Keratinocyte (primary cell): Measurements from ENCODE around the gene DLGAP1. TPM values are rescaled to one million over a fixed set of nuclear protein-coding genes. Genes with fewer than 3 reads are reported as not detected.

Experiments
- DNase-seq: peaks from one replicate; pipeline ENCODE4 v3.0.0-alpha.2; 2011; ENCODE audit warnings: low read depth, missing footprints, low spot score
- FAIRE-seq: peaks from 2 replicates; lab custom pipeline; 2011; peaks lifted over from hg19 to GRCh38; lab: Jason Lieb, UNC
- H2AFZ ChIP-seq: 2 replicates; pipeline ENCODE4 v1.6.0; 2012; ENCODE audit warnings: low read length, control low read depth, inconsistent platforms; ENCODE audit not compliant: control insufficient read depth
- H3K27ac ChIP-seq: 2 replicates; pipeline ENCODE4 v1.5.1; 2011; ENCODE audit warnings: low read length; ENCODE audit not compliant: control insufficient read depth, insufficient read depth
- H3K27me3 ChIP-seq: 3 replicates; pipeline ENCODE4 v1.6.0; 2011; ENCODE audit warnings: low read length; ENCODE audit not compliant: control insufficient read depth, insufficient read depth; ENCODE audit errors: extremely low read depth
- H3K36me3 ChIP-seq, 2 experiments: 2 replicates in 1 of 2; 3 replicates in 1 of 2; pipeline ENCODE4 v1.5.1; 2011; ENCODE audit warnings: low read length in 2 of 2, mild to moderate bottlenecking in 1 of 2; ENCODE audit not compliant: control insufficient read depth in 2 of 2, insufficient read depth in 2 of 2; ENCODE audit errors: extremely low read depth in 1 of 2
- H3K4me1 ChIP-seq: 3 replicates; pipeline ENCODE4 v1.5.1; 2011; ENCODE audit warnings: low read length; ENCODE audit not compliant: control insufficient read depth, insufficient read depth; ENCODE audit errors: extremely low read depth
- H3K4me2 ChIP-seq: 3 replicates; pipeline ENCODE4 v1.6.0; 2011; ENCODE audit warnings: low read depth, low read length; ENCODE audit not compliant: control insufficient read depth, insufficient read depth; ENCODE audit errors: extremely low read depth
- H3K4me3 ChIP-seq, 3 experiments: fragments of 200-600 bp in 1 of 3; sonication (generic) in 1 of 3; 2 replicates in 2 of 3; 3 replicates in 1 of 3; pipeline ENCODE4 v1.5.1; 2011 to 2016; ENCODE audit warnings: low read length in 3 of 3, mild to moderate bottlenecking in 3 of 3, control low read depth in 2 of 3, inconsistent platforms in 1 of 3, low read depth in 1 of 3, mixed read lengths in 1 of 3, mixed run types in 1 of 3, moderate library complexity in 1 of 3; ENCODE audit not compliant: control insufficient read depth in 2 of 3, insufficient read depth in 2 of 3; ENCODE audit errors: extremely low read depth in 1 of 3
- H3K79me2 ChIP-seq: 2 replicates; pipeline ENCODE4 v1.6.0; 2012; ENCODE audit warnings: low read length; ENCODE audit not compliant: control insufficient read depth, insufficient read depth
- H3K9ac ChIP-seq: 3 replicates; pipeline ENCODE4 v1.6.0; 2011; ENCODE audit warnings: low read length; ENCODE audit not compliant: control insufficient read depth, insufficient read depth; ENCODE audit errors: extremely low read depth
- H3K9me1 ChIP-seq: 3 replicates; pipeline ENCODE4 v1.6.0; 2011; ENCODE audit warnings: low read length; ENCODE audit not compliant: control insufficient read depth, insufficient read depth; ENCODE audit errors: extremely low read depth
- H3K9me3 ChIP-seq: 2 replicates; pipeline ENCODE4 v1.5.1; 2012; ENCODE audit warnings: low read depth, low read length; ENCODE audit not compliant: control insufficient read depth
- H4K20me1 ChIP-seq: 3 replicates; pipeline ENCODE4 v1.6.0; 2011; ENCODE audit warnings: low read length; ENCODE audit not compliant: control insufficient read depth, insufficient read depth; ENCODE audit errors: extremely low read depth
- EZH2 ChIP-seq: IDR thresholded peaks from one replicate; pipeline ENCODE4 v1.6.1; 2012; ENCODE audit warnings: inconsistent platforms, mild to moderate bottlenecking, low read length, moderate library complexity
- dilution Hi-C: fragments of 300-500 bp; cut with MboI; formaldehyde crosslinking; loops from one replicate; pipeline ENCODE4 v1.7.0; 2020; ENCODE audit warnings: low sequenced_read_pairs; ENCODE audit not compliant: extremely low pct_ligation_motif_present
- polyA plus RNA-seq, 5 experiments: library from polyadenylated mRNA; depleted of rRNA in 3 of 5; stranded (reverse) in 3 of 5; stranded (forward) in 1 of 5; unstranded in 1 of 5; fragments of >200 nt; gene quantifications; 1 replicate in 1 of 5; 2 replicates in 3 of 5; 3 replicates in 1 of 5; pipeline versions ENCODE4 v1.2.1 to v1.2.3, GENCODE V29; 2011 to 2012; ENCODE audit warnings: missing spikeins in 2 of 5, low read depth in 1 of 5, low replicate concordance in 1 of 5
- TF ChIP-seq, protein P1 (sequence below), 3 experiments: IDR thresholded peaks in 1 of 3; conservative IDR thresholded peaks in 1 of 3; optimal IDR thresholded peaks in 1 of 3; 2 replicates in 2 of 3; 3 replicates in 1 of 3; pipeline versions ENCODE3 to v1.5.1; 2011; ENCODE audit warnings: low read length in 3 of 3, mild to moderate bottlenecking in 3 of 3, moderate library complexity in 2 of 3, control low read depth in 1 of 3, inconsistent platforms in 1 of 3; ENCODE audit not compliant: insufficient read depth in 2 of 3; ENCODE audit errors: extremely low read depth in 1 of 3

The DLGAP1 gene
- polyA plus RNA-seq, 1 donor (not counting 4 experiments of a cell fraction or from before 2014, with no cell fraction given): not detected

DNA sequence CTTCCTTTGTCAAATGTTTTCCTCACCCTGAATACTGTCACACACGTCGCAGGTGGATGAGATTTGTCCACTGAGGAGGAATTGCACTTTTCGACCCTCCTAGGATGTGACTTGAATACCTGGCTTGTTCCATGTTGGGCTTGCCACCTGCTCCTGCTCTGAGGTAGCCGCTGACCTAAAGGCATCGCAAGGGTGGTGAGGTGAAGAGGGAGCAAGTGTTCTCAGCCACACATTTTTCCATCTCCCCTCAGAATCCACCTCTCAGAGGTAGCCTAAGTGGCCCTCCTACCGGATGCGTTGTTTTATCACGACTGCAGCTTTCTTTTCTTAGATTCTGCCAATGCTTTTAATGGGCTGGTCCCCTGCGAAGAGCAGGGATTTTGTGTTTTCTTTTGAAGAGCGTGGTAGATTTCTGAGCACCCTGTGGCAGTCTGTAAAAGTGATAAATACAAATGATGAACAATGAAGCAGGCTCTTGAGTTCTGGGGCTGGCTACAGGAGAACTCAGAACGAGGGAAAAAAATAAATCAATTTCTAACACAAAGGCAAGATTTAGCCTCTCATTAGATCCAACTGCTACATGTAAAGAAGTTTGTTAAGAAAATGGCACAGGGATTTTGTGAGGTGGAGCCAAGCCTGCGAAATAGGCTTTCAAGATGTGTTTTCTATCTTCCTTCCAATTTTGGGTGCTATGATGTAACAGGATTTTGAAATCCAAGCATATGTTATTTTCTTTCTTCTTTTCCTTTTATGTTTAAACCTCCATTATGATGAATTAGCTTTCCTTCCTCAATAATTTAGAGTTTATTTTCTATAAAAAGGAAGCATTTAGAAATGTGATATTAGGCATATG, 618.4 kb downstream of the DLGAP1 start:
- no peak overlapping the region for H3K27ac ChIP-seq
- H3K79me2 ChIP-seq: no peaks in the 10 kb centered on the region
- H3K4me1 ChIP-seq: no peaks in the 10 kb centered on the region
- DNase-seq: no peak
- no peaks in the 10 kb centered on the region for H4K20me1 ChIP-seq
- dilution Hi-C loops: no loop called here
- H3K9ac ChIP-seq: no peak overlapping the region
- H2AFZ ChIP-seq: no peak overlapping the region
- H3K9me3 ChIP-seq: no peaks in the 10 kb centered on the region
- peaks cover 3% of the 10 kb centered on the region for H3K27me3 ChIP-seq
- no peaks in the 10 kb centered on the region for H3K9me1 ChIP-seq
- H3K36me3 ChIP-seq: no peaks in the 10 kb centered on the region
- no peak for FAIRE-seq
- no peak overlapping the region for H3K4me2 ChIP-seq
- no peak overlapping the region for H3K4me3 ChIP-seq
- TF ChIP-seq EZH2: no peak
- TF ChIP-seq, protein P1, sequence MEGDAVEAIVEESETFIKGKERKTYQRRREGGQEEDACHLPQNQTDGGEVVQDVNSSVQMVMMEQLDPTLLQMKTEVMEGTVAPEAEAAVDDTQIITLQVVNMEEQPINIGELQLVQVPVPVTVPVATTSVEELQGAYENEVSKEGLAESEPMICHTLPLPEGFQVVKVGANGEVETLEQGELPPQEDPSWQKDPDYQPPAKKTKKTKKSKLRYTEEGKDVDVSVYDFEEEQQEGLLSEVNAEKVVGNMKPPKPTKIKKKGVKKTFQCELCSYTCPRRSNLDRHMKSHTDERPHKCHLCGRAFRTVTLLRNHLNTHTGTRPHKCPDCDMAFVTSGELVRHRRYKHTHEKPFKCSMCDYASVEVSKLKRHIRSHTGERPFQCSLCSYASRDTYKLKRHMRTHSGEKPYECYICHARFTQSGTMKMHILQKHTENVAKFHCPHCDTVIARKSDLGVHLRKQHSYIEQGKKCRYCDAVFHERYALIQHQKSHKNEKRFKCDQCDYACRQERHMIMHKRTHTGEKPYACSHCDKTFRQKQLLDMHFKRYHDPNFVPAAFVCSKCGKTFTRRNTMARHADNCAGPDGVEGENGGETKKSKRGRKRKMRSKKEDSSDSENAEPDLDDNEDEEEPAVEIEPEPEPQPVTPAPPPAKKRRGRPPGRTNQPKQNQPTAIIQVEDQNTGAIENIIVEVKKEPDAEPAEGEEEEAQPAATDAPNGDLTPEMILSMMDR (optimal IDR thresholded peaks at IDR 0.05 in 1 of 3, IDR thresholded peaks at IDR 0.05 in 1 of 3, conservative IDR thresholded peaks at IDR 0.05 in 1 of 3; ENCODE audit: extremely low read depth in 1 of 3, insufficient read depth in 2 of 3, low read length in 3 of 3): no peak

DNA sequence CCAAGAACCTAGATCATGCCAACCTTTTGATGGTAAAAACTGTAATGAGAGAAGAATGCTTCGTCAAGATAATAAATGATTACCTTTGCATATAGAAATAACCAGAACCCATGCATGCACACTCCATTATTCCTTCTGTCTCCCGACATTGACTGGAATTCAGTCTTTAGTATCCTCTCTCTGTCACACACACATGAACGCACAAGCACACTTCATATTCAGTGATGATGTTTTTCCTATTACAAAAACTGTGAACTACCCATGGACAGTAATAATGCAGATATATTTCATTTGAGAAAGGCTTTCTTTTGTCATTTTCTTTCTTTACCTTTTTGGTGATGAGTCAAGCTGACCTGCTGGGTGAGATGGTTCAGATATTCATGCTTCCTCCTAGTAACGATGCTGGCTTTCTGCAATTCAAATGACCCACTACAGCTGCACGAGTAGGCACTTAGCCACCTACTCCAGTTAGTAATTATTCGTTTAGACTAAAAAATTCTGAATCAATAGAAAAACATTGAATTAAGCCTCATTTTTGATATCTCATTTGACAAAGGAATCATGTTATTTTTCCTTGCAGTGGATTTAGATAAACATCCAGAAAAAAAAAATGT, 623.0 kb downstream of the DLGAP1 start:
- H3K4me3 ChIP-seq: no peak overlapping the region
- no peaks in the 10 kb centered on the region for H3K79me2 ChIP-seq
- H3K27me3 ChIP-seq: no peaks in the 10 kb centered on the region
- H3K4me1 ChIP-seq: no peaks in the 10 kb centered on the region
- no peaks in the 10 kb centered on the region for H3K9me1 ChIP-seq
- no peaks in the 10 kb centered on the region for H3K9me3 ChIP-seq
- H4K20me1 ChIP-seq: no peaks in the 10 kb centered on the region
- no peak overlapping the region for H3K4me2 ChIP-seq
- FAIRE-seq: no peak
- dilution Hi-C loops: no loop called here
- H3K27ac ChIP-seq: no peak overlapping the region
- no peak for DNase-seq
- TF ChIP-seq, protein P1 (optimal IDR thresholded peaks at IDR 0.05 in 1 of 3, IDR thresholded peaks at IDR 0.05 in 1 of 3, conservative IDR thresholded peaks at IDR 0.05 in 1 of 3; ENCODE audit: extremely low read depth in 1 of 3, insufficient read depth in 2 of 3, low read length in 3 of 3): no peak
- no peak for TF ChIP-seq EZH2
- H3K36me3 ChIP-seq: no peaks in the 10 kb centered on the region
- no peak overlapping the region for H3K9ac ChIP-seq
- no peak overlapping the region for H2AFZ ChIP-seq
